HEK293 (cell line): ENCODE results near the gene SERTAD1.

Source experiments
- BCL11B ChIP-seq: fragments of 450-650 bp; formaldehyde crosslinking; IDR thresholded peaks from 2 replicates; pipeline ENCODE4 v1.5.1; 2016; ENCODE audit warnings: low read depth, missing biosample characterization, missing genetic modification characterization
- GLIS2 ChIP-seq: fragments of 450-650 bp; formaldehyde crosslinking; IDR thresholded peaks from 2 replicates; pipeline ENCODE4 v1.5.1; 2016; ENCODE audit warnings: missing biosample characterization, missing genetic modification characterization
- KLF1 ChIP-seq: fragments of 450-650 bp; formaldehyde crosslinking; IDR thresholded peaks from 2 replicates; pipeline ENCODE4 v1.5.1; 2016; ENCODE audit warnings: missing biosample characterization, missing genetic modification characterization
- KLF8 ChIP-seq: fragments of 450-650 bp; formaldehyde crosslinking; IDR thresholded peaks from 2 replicates; pipeline ENCODE4 v1.5.1; 2016; ENCODE audit warnings: missing biosample characterization, missing genetic modification characterization
- KLF9 ChIP-seq: fragments of 450-650 bp; formaldehyde crosslinking; IDR thresholded peaks from 2 replicates; pipeline ENCODE4 v1.5.1; 2016; ENCODE audit warnings: missing biosample characterization, missing genetic modification characterization, low read depth
- SP2 ChIP-seq: fragments of 450-650 bp; formaldehyde crosslinking; IDR thresholded peaks from 2 replicates; pipeline ENCODE4 v1.5.1; 2016; ENCODE audit warnings: missing biosample characterization, missing genetic modification characterization
- SP3 ChIP-seq: fragments of 450-650 bp; formaldehyde crosslinking; IDR thresholded peaks from 2 replicates; pipeline ENCODE4 v1.5.1; 2016; ENCODE audit warnings: missing biosample characterization, missing genetic modification characterization
- ZBTB17 ChIP-seq: fragments of 450-650 bp; formaldehyde crosslinking; IDR thresholded peaks from 2 replicates; pipeline ENCODE4 v1.5.1; 2016; ENCODE audit warnings: missing biosample characterization, missing genetic modification characterization
- ZBTB48 ChIP-seq: fragments of 450-650 bp; formaldehyde crosslinking; IDR thresholded peaks from 2 replicates; pipeline ENCODE4 v1.5.1; 2016; ENCODE audit warnings: missing biosample characterization, missing genetic modification characterization
- ZEB2 ChIP-seq: fragments of 450-650 bp; formaldehyde crosslinking; IDR thresholded peaks from 2 replicates; pipeline ENCODE4 v1.5.1; 2016; ENCODE audit warnings: missing biosample characterization, missing genetic modification characterization
- ZNF121 ChIP-seq: fragments of 450-650 bp; formaldehyde crosslinking; IDR thresholded peaks from 2 replicates; pipeline ENCODE4 v1.5.1; 2016; ENCODE audit warnings: missing biosample characterization, missing genetic modification characterization
- ZNF138 ChIP-seq: fragments of 450-650 bp; formaldehyde crosslinking; IDR thresholded peaks from 2 replicates; pipeline ENCODE4 v1.5.1; 2016; ENCODE audit warnings: missing biosample characterization, missing genetic modification characterization, borderline replicate concordance
- ZNF174 ChIP-seq: fragments of 450-650 bp; formaldehyde crosslinking; IDR thresholded peaks from 2 replicates; pipeline ENCODE4 v1.5.0; 2017; ENCODE audit warnings: missing biosample characterization, mild to moderate bottlenecking, missing genetic modification characterization
- ZNF24 ChIP-seq: fragments of 450-650 bp; formaldehyde crosslinking; IDR thresholded peaks from 2 replicates; pipeline ENCODE4 v1.5.1; 2016; ENCODE audit warnings: missing biosample characterization, missing genetic modification characterization
- ZNF341 ChIP-seq: fragments of 450-650 bp; formaldehyde crosslinking; IDR thresholded peaks from 2 replicates; pipeline ENCODE4; 2016; ENCODE audit warnings: low read depth, missing biosample characterization, missing genetic modification characterization
- ZNF391 ChIP-seq: fragments of 450-650 bp; formaldehyde crosslinking; IDR thresholded peaks from 2 replicates; pipeline ENCODE4 v1.5.1; 2016; ENCODE audit warnings: low read depth, missing biosample characterization, missing genetic modification characterization, borderline replicate concordance
- ZNF394 ChIP-seq: fragments of 450-650 bp; formaldehyde crosslinking; IDR thresholded peaks from 2 replicates; pipeline ENCODE4 v1.5.1; 2016; ENCODE audit warnings: missing biosample characterization, missing genetic modification characterization, mild to moderate bottlenecking, moderate library complexity, borderline replicate concordance
- ZNF416 ChIP-seq: fragments of 450-650 bp; formaldehyde crosslinking; IDR thresholded peaks from 2 replicates; pipeline ENCODE4 v1.5.1; 2016; ENCODE audit warnings: missing biosample characterization, missing genetic modification characterization
- ZNF501 ChIP-seq: fragments of 450-650 bp; formaldehyde crosslinking; IDR thresholded peaks from 2 replicates; pipeline ENCODE4 v1.5.1; 2016; ENCODE audit warnings: missing biosample characterization, missing genetic modification characterization
- ZNF548 ChIP-seq: fragments of 450-650 bp; formaldehyde crosslinking; IDR thresholded peaks from 2 replicates; pipeline ENCODE4 v1.5.1; 2016; ENCODE audit warnings: missing biosample characterization, missing genetic modification characterization
- ZNF600 ChIP-seq: fragments of 450-650 bp; formaldehyde crosslinking; IDR thresholded peaks from 2 replicates; pipeline ENCODE4 v1.5.1; 2016; ENCODE audit warnings: missing biosample characterization, missing genetic modification characterization
- ZNF654 ChIP-seq: fragments of 450-650 bp; formaldehyde crosslinking; IDR thresholded peaks from 2 replicates; pipeline ENCODE4 v1.5.1; 2016; ENCODE audit warnings: low read depth, missing biosample characterization, missing genetic modification characterization
- ZNF658 ChIP-seq: fragments of 450-650 bp; formaldehyde crosslinking; IDR thresholded peaks from 2 replicates; pipeline ENCODE4; 2016; ENCODE audit warnings: missing biosample characterization, missing genetic modification characterization
- ZNF660 ChIP-seq: fragments of 450-650 bp; IDR thresholded peaks from 2 replicates; pipeline ENCODE4 v1.5.1; 2018; ENCODE audit warnings: missing biosample characterization, mild to moderate bottlenecking, missing genetic modification characterization
- ZNF677 ChIP-seq: fragments of 450-650 bp; IDR thresholded peaks from 2 replicates; pipeline ENCODE4 v1.5.0; 2018; ENCODE audit warnings: missing biosample characterization, mild to moderate bottlenecking, missing genetic modification characterization, moderate library complexity
- ZNF701 ChIP-seq: fragments of 450-650 bp; formaldehyde crosslinking; IDR thresholded peaks from 2 replicates; pipeline ENCODE4 v1.5.1; 2016; ENCODE audit warnings: missing biosample characterization, missing genetic modification characterization
- ZSCAN30 ChIP-seq: fragments of 450-650 bp; IDR thresholded peaks from 2 replicates; pipeline ENCODE4 v1.5.1; 2018; ENCODE audit warnings: missing biosample characterization, mild to moderate bottlenecking, missing genetic modification characterization, moderate library complexity
- TF ChIP-seq, protein P1 (sequence below): fragments of 450-650 bp; formaldehyde crosslinking; IDR thresholded peaks from 2 replicates; pipeline ENCODE4 v1.5.1; 2016; ENCODE audit warnings: missing biosample characterization, missing genetic modification characterization
- TF ChIP-seq, protein P2 (sequence below): fragments of 450-650 bp; formaldehyde crosslinking; IDR thresholded peaks from 2 replicates; pipeline ENCODE4 v1.5.1; 2016; ENCODE audit warnings: missing biosample characterization, missing genetic modification characterization
- TF ChIP-seq, protein P3 (sequence below): fragments of 450-650 bp; formaldehyde crosslinking; IDR thresholded peaks from 2 replicates; pipeline ENCODE4 v1.5.1; 2016; ENCODE audit warnings: missing biosample characterization, missing genetic modification characterization
- TF ChIP-seq, protein P4 (sequence below): fragments of 450-650 bp; formaldehyde crosslinking; IDR thresholded peaks from 2 replicates; pipeline ENCODE4 v1.5.1; 2016; ENCODE audit warnings: missing biosample characterization, missing genetic modification characterization
- TF ChIP-seq, protein P5 (sequence below): fragments of 450-650 bp; formaldehyde crosslinking; IDR thresholded peaks from 2 replicates; pipeline ENCODE4 v1.5.1; 2016; ENCODE audit warnings: missing biosample characterization, missing genetic modification characterization

SERTAD1 gene

DNA sequence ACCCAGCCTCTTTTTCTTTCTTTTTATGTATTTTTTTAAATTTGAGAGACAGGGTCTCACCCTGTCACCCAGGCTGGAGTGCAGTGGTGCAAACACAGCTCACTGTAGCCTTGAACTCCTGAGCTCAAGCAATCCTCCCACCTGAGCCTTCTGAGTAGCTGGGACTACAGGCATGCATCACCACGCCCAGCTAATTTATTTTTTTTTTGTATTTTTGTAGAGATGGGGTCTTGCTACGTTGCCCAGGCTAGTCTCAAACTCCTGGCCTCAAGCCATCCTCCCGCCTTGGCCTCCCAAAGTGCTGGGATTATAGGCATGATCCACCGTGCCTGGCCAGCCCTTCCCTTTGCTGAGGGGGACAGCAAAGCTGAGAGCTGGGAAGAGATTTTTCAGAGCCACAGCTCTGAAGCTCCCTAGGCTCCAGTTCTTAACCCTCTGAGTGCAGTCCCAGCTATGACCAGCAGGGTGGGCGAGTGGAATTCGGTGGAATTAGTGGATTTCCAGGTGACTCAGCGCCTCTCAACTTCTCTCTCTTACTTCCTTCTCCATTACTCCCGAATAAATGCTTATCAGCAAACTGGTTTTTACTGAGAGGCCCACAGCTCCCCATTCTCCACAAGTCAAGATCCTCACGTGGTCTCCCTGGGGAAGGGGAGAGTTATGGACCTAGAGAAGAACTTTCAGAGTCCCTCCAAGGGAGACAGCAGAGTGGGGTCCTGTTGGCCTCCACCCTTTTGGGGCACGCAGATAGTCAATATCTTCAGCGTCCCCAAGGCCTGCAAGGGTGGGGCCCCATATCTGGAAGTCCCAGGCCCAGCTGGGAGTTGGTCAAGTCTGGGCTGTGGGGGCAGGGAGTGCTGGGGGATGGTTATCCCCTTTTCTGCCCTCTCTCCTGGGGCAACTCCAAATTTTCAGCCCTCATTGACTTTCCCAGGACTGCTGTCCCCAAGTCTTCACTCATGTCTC is 38.5 kb upstream of the SERTAD1 start (continued):
- TF ChIP-seq GLIS2 (tag by site-specific recombination), result peak; percentile 18; the same call in 1 of the 2 replicates
- TF ChIP-seq, protein P1, sequence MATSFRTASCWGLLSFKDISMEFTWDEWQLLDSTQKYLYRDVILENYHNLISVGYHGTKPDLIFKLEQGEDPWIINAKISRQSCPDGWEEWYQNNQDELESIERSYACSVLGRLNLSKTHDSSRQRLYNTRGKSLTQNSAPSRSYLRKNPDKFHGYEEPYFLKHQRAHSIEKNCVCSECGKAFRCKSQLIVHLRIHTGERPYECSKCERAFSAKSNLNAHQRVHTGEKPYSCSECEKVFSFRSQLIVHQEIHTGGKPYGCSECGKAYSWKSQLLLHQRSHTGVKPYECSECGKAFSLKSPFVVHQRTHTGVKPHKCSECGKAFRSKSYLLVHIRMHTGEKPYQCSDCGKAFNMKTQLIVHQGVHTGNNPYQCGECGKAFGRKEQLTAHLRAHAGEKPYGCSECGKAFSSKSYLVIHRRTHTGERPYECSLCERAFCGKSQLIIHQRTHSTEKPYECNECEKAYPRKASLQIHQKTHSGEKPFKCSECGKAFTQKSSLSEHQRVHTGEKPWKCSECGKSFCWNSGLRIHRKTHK (tag by site-specific recombination), result no peak
- no peak for TF ChIP-seq ZNF138
- peak; percentile 26; the same call in 1 of the 2 replicates for TF ChIP-seq ZNF341 (tag by site-specific recombination)
- TF ChIP-seq ZNF24 (tag by site-specific recombination), result peak; percentile 87
- 0 out of 2 replicates have a peak, but pooled peaks have one; percentile 33 for TF ChIP-seq ZNF548
- TF ChIP-seq ZNF121 (tag by site-specific recombination), result peak; percentile 100
- TF ChIP-seq, protein P2, sequence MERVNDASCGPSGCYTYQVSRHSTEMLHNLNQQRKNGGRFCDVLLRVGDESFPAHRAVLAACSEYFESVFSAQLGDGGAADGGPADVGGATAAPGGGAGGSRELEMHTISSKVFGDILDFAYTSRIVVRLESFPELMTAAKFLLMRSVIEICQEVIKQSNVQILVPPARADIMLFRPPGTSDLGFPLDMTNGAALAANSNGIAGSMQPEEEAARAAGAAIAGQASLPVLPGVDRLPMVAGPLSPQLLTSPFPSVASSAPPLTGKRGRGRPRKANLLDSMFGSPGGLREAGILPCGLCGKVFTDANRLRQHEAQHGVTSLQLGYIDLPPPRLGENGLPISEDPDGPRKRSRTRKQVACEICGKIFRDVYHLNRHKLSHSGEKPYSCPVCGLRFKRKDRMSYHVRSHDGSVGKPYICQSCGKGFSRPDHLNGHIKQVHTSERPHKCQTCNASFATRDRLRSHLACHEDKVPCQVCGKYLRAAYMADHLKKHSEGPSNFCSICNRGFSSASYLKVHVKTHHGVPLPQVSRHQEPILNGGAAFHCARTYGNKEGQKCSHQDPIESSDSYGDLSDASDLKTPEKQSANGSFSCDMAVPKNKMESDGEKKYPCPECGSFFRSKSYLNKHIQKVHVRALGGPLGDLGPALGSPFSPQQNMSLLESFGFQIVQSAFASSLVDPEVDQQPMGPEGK, result peak; percentile 80
- TF ChIP-seq ZNF391 (tag by site-specific recombination), result 0 out of 2 replicates have a peak, but pooled peaks have one; percentile 81
- peak; percentile 29; the same call in 1 of the 2 replicates for TF ChIP-seq SP3 (tag by site-specific recombination)
- peak; percentile 89 for TF ChIP-seq ZSCAN30 (tag by site-specific recombination)
- peak; percentile 75 for TF ChIP-seq KLF1
- no peak for TF ChIP-seq ZNF658 (tag by site-specific recombination)
- TF ChIP-seq ZEB2 (tag by site-specific recombination), result peak; percentile 96
- TF ChIP-seq SP2 (tag by site-specific recombination), result no peak
- TF ChIP-seq KLF8, result peak; percentile 90
- TF ChIP-seq ZNF174 (tag by site-specific recombination), result no peak
- TF ChIP-seq ZBTB17 (tag by site-specific recombination), result peak; percentile 84
- peak; percentile 31; the same call in 1 of the 2 replicates for TF ChIP-seq ZNF501
- TF ChIP-seq ZNF677, result peak; percentile 5; the same call in 1 of the 2 replicates
- TF ChIP-seq ZNF701 (tag by site-specific recombination), result no peak
- peak; percentile 96 for TF ChIP-seq ZNF654 (tag by site-specific recombination)
- TF ChIP-seq, protein P3, sequence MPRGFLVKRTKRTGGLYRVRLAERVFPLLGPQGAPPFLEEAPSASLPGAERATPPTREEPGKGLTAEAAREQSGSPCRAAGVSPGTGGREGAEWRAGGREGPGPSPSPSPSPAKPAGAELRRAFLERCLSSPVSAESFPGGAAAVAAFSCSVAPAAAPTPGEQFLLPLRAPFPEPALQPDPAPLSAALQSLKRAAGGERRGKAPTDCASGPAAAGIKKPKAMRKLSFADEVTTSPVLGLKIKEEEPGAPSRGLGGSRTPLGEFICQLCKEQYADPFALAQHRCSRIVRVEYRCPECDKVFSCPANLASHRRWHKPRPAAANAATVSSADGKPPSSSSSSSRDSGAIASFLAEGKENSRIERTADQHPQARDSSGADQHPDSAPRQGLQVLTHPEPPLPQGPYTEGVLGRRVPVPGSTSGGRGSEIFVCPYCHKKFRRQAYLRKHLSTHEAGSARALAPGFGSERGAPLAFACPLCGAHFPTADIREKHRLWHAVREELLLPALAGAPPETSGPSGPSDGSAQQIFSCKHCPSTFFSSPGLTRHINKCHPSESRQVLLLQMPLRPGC, result peak; percentile 68
- peak; percentile 20; the same call in 1 of the 2 replicates for TF ChIP-seq KLF9 (tag by site-specific recombination)
- 0 out of 2 replicates have a peak, but pooled peaks have one; percentile 14 for TF ChIP-seq BCL11B (tag by site-specific recombination)
- peak; percentile 56; the same call in 1 of the 2 replicates for TF ChIP-seq ZNF394 (tag by site-specific recombination)
- TF ChIP-seq, protein P4, sequence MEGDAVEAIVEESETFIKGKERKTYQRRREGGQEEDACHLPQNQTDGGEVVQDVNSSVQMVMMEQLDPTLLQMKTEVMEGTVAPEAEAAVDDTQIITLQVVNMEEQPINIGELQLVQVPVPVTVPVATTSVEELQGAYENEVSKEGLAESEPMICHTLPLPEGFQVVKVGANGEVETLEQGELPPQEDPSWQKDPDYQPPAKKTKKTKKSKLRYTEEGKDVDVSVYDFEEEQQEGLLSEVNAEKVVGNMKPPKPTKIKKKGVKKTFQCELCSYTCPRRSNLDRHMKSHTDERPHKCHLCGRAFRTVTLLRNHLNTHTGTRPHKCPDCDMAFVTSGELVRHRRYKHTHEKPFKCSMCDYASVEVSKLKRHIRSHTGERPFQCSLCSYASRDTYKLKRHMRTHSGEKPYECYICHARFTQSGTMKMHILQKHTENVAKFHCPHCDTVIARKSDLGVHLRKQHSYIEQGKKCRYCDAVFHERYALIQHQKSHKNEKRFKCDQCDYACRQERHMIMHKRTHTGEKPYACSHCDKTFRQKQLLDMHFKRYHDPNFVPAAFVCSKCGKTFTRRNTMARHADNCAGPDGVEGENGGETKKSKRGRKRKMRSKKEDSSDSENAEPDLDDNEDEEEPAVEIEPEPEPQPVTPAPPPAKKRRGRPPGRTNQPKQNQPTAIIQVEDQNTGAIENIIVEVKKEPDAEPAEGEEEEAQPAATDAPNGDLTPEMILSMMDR (tag by site-specific recombination), result peak; percentile 82
- peak; percentile 24; the same call in 1 of the 2 replicates for TF ChIP-seq ZBTB48 (tag by site-specific recombination)
- TF ChIP-seq ZNF660 (tag by site-specific recombination), result peak; percentile 97
- peak; percentile 51 for TF ChIP-seq ZNF600 (tag by site-specific recombination)
- TF ChIP-seq ZNF416 (tag by site-specific recombination), result no peak
- TF ChIP-seq, protein P5, sequence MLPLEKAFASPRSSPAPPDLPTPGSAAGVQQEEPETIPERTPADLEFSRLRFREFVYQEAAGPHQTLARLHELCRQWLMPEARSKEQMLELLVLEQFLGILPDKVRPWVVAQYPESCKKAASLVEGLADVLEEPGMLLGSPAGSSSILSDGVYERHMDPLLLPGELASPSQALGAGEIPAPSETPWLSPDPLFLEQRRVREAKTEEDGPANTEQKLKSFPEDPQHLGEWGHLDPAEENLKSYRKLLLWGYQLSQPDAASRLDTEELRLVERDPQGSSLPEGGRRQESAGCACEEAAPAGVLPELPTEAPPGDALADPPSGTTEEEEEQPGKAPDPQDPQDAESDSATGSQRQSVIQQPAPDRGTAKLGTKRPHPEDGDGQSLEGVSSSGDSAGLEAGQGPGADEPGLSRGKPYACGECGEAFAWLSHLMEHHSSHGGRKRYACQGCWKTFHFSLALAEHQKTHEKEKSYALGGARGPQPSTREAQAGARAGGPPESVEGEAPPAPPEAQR (tag by site-specific recombination), result no peak
